HG03095 (cell line): ENCODE data around the gene SCN5A.
A peak's percentile ranks its signal among the peaks of the same experiment; 100 is the strongest.

ENCODE experiments used
- ATAC-seq: cut with Tn5 transposase; IDR thresholded peaks from one replicate; pipeline ENCODE4 v1.9.1; 2021; ENCODE audit warnings: moderate library complexity; ENCODE audit not compliant: unreplicated experiment

Gene SCN5A

GRCh38 chr3:38649500-38650247, at the start of gene SCN5A:
Gene SCN5A, minus strand, starts transcription at chr3:38649687. Its CDS starts 16,380 bp downstream, at chr3:38633307.
- ATAC-seq = peak; percentile 52

DNA sequence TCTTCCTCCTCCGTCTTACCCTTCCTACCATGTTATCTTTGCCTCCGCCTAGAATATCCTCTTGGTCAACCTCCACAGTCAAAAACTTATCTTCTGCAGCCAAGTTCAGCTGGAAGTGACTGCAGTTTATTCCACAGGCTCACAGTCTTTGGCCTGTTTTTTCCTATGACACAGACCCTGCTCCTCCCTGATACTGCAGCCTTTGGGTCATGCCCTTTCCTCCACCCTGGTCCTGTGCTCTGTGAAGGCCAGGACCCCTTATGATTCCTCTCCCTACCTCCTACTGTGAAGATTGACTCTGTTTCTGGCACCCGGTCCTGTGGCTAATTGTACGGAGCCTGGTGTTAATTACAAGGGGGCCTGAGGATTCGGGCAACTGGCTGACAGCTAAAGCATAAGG, 49.3 kb upstream of the SCN5A start:
- ATAC-seq = no peak

- ATAC-seq = no peak
Measured at GRCh38 chr3:38698061-38698460, 48.6 kb upstream of the SCN5A start.

DNA sequence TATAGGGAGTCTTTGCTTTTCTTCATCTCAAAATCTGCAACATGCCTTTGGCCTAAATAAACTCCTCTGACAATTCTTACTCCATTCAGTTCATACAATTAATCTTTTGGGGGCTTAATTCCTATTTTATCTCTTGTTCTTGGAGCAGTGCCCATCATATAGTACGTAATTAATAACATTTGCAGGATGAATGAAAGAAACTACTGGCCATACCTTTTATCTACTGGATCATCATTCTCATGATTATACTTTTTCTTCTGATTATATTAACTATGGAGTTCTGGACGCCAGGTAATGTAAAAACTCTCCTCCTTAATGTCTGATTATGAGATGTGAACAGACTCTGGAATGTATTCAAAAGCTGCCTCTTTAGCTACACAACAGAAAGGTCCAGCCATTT, 46.5 kb upstream of the SCN5A start:
- ATAC-seq = no peak

- no peak for ATAC-seq
Measured at GRCh38 chr3:38690185-38690584, 40.7 kb upstream of the SCN5A start.

DNA sequence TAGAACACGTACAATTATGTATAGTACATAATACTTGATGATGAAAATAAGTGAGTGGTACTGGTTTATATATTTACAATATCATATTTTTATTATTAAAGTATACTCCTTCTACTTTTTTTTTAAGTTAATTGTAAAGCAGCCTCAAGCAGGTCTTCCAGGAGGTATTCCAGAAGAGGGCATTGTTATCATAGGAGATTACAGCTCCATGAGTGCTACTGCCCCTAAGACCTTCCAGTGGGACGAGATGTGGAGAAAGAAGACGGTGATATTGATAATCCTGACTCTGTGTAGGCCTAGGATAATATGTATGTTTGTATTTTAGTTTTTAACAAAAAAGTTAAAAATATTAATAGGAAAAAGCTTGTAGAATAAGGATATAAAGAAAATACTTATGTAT, 40.3 kb upstream of the SCN5A start:
- ATAC-seq = no peak

DNA sequence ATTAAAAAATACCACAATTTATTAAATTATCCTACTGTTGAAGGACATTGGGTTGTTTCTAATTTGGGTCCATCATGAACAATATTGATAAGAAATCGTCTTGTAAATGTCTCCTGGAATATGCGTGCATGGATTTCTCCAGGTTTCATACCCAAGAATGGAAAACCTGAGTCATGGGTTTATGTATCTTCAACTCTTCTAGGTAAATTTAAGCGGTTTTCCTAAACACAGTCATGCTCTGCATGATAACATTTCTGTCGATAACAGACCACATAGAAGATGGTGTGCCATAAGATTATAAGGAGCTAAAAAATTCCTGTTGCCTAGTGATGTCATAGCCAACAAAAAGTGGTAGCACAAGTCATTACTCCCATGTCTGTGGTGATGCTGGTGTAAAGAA, 39.9 kb upstream of the SCN5A start:
- no peak for ATAC-seq

DNA sequence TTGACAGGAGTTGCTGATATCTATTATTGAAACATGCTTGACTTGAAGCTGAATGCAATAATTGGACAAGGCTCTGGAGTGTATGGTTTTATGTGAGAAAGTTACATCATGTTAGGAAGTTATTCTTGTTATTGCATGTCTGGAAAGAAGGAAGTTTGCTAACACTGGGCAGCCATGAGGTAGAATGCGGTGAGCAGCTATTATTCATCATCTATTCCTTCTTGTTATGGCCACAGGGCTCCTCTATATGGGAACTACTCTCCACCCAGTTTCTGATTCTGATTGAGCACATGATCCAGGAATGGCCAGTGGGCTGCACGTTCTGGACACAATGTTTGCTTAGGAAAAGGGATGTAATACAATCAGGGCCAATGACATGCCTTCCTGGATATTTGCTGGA, 37.8 kb upstream of the SCN5A start:
- no peak for ATAC-seq

GRCh38 chr3:38684546-38684945, 35.1 kb upstream of the SCN5A start:
- ATAC-seq = no peak

- no peak for ATAC-seq
Measured at GRCh38 chr3:38669668-38670067, 20.2 kb upstream of the SCN5A start.

DNA sequence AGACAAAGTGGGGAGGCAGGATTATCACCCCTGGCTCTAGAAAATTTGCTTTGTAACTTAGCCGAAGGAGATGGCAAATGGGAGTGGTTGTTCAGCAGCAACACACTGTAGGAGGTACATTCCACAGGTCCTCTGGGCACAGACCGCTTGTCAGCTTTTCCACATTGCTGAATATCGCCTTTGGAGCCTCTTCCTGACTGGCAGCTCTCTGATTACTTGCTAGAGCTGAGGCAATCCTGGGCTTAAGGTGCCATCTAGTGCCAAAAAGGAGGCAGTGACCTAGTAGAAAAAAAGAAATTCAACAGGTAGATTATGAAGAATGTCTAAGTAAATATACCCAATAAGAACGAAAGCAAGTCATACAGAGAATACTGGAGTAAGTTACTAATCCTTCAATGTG, 13.1 kb upstream of the SCN5A start:
- no peak for ATAC-seq

DNA sequence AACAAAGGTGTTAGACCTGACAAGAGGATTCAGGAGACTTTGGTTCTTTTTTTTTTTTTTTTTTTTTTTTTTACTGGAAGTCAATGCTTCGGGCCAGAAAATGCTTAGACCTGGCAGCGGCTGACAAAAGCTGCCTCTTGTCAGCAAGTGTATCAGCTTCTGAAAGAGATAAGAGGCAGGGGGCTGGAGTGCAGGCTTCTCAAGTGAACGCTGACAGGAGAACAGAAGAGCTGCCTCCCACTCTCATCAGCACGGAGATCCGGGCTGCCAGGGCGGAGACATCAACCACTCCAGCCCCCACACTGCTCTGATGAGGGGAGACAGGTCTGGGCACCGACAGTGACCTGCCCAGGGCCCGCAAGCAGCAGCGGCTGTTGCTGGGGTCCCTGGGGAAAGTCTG, 9.4 kb upstream of the SCN5A start:
- no peak for ATAC-seq

- no peak for ATAC-seq
Measured at GRCh38 chr3:38657369-38657768, 7.9 kb upstream of the SCN5A start.

GRCh38 chr3:38655708-38656300, 6.3 kb upstream of the SCN5A start:
- ATAC-seq = no peak

DNA sequence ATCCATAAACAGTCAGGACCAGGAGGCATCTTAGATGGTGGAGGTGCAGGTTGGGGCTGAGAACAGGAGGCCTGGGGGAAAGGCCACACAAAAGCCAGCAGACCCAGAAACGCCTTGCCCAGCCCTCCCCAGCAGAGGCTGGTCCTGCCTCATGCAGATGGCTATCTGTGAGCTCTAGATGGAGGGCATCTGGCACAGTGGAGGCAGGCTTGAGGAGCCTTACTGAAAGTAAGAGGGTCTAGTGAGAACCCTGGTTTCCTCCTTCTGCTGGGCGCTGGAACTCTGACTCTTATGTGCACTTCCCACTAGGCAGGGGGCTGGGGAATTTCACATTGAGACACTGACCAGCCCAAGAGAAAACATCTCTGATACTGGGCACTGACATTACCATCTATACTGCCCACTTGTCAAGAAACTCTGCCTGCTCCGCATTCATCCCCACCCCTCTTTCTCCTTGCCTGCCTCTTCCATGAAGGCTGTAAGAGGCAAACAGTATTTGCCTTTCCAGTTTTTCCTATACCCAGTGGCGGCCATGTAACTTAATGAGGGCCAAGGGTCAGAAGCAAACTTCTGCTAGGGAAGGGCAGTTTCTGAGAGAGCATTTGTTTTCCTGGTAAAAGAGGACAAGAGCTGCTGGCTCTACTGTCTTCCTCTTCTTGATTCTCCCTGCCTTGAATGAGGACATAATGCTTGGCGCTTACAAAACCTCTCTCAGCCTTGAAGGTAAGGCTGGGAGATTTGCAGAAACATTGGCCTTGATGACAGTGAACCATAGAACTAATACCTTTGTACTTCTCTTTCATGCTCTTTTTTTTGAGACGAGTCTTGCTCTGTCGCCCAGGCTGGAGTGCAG, 4.4 kb upstream of the SCN5A start:
- no peak for ATAC-seq

DNA sequence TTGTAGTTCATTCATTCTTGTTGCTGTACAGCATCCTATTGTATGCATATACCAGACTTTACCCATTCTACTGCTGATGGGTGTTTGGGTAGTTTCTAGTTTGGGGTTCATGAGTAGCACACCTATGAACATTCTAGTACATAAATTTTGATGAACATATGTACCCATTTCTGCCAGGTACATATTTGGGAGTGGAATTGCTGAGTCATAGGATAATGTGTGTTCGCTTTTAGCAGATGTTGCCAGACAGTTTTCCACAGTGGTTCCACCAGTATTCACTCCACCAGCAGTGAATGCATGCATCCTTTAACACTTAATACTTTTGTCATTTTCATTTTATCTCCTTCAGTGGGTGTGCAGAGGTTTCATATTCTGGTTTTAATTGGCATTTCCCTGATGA, 3.4 kb upstream of the SCN5A start:
- ATAC-seq = no peak

- ATAC-seq = peak; percentile 53
Measured at GRCh38 chr3:38651153-38651789, 1.8 kb upstream of the SCN5A start.

DNA sequence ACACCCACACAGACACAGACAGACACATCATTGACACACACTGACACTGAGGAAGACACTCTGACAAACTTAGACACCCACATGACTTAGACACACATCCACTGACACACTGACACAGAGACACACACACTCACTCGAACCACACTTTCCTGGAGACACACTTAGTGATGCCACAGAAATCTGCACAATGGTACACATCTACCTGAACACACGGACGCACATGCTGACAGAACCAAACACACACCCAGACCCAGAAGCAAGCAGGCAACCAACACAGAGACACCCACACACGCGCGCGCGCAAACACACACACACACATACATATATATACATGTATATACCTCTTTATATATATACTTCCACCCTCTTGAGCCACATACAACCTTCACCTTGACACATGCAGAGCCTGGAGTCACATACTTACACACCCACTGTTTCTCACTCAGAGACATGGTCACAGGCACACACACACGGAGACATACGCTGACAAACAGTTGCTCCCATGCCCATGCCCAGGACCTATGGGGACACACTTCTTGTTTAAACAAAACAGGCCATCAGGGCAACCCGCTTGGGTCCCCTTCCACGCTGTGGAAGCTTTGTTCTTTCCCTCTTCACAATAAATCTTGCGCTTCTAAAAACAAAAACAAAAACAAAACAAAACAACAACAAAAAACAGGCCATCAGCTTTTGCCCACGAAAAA, 913 bp upstream of the SCN5A start:
- ATAC-seq = no peak

DNA sequence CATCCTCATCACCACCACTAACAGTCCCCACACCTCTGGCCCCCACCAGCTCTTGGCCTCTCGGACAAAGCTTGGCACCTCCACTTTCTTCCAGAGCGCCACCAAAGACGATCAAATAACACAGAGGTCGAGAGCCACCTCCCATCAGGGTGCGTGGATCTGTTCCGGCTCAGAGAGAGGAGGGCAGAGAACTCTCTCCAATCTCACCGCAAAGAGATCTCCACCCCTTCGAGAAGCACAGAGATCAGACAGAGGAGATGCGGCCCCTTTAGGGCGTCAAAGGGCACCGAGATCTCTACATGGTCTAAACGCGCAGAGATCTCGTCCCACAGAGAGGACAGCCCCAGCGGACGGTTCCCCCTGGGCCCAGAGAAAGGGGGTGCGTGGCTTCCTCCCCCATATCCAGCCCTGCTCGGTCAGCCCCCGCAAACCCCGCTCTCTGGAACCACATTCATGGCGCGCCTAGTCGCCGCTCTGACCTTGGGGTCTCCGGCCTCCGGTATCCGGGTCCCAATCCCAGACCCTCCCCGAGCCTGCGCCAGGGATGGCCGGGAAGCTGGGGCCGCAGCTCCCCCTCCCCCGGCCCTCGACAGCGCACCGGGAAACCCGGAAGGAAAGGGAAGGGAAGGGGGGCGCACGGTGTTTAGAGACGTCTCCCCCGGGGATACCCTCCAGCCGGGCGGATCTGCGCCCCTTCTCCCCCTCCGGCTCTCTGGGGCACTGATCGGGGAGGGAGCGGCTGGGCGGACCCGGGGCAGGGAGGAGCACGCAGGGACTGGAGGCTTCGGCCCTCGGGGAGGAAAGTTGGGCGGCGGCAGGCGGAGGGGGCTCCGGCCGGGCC, 608 bp downstream of the SCN5A start:
- ATAC-seq = peak; percentile 3
